GM12801 (cell line): ENCODE results near the gene EXOSC5.

Experiments
- TF ChIP-seq, protein P1 (sequence below): IDR thresholded peaks from one replicate; pipeline ENCODE4 v1.5.1; 2011; ENCODE audit warnings: control low read depth; ENCODE audit not compliant: insufficient read length; ENCODE audit errors: extremely low read depth

The EXOSC5 gene

DNA sequence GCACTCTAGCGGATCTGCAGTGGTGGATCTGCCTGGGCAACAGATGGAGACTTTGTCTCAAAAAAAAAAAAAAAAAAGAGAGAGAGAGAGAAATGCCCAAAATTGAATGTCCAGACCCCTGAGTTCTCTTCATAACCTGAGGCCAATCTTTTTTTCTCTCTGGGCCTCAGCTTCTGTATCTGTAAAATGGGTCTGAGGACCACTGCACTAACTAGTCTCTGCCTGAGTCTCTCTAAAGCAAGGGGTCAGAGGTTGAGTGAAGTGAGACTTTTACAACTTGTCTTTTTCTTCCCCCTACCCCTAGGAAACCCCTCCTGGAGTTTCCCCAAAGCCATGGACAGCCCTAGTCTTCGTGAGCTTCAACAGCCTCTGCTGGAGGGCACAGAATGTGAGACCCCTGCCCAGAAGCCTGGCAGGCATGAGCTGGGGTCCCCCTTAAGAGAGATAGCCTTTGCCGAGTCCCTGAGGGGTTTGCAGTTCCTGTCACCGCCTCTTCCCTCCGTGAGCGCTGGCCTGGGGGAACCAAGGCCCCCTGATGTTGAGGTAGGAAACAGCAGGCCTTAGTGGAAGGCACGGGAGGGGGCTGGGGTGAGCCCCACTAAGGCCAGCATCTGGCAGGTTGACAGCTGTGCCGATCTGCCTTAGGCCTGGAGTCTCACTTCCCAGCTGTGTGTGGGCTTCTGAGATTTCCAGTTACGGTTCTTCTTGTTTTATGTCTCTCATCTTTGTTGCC lies 19.0 kb downstream of the EXOSC5 start:
- TF ChIP-seq, protein P1, sequence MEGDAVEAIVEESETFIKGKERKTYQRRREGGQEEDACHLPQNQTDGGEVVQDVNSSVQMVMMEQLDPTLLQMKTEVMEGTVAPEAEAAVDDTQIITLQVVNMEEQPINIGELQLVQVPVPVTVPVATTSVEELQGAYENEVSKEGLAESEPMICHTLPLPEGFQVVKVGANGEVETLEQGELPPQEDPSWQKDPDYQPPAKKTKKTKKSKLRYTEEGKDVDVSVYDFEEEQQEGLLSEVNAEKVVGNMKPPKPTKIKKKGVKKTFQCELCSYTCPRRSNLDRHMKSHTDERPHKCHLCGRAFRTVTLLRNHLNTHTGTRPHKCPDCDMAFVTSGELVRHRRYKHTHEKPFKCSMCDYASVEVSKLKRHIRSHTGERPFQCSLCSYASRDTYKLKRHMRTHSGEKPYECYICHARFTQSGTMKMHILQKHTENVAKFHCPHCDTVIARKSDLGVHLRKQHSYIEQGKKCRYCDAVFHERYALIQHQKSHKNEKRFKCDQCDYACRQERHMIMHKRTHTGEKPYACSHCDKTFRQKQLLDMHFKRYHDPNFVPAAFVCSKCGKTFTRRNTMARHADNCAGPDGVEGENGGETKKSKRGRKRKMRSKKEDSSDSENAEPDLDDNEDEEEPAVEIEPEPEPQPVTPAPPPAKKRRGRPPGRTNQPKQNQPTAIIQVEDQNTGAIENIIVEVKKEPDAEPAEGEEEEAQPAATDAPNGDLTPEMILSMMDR, result no peak

DNA sequence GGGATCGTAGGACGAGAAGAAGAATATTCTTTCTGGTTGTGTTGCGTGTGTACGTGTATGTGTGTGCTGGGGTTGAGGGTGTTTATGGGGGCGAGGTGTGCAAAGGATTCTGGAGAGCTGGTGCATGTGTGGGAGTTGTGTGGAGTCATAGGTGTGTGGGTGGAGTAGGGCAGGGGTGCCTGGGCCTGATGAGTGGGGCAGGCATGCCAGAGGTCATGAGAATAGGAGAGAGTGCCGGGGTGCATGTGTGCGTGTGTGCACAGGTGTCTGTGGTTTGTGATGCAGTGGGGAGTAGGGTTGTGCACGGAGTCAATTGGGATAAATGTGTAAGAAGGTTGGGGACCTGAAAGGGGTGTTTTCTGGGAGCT lies 20.2 kb downstream of the EXOSC5 start:
- TF ChIP-seq, protein P1, result no peak

DNA sequence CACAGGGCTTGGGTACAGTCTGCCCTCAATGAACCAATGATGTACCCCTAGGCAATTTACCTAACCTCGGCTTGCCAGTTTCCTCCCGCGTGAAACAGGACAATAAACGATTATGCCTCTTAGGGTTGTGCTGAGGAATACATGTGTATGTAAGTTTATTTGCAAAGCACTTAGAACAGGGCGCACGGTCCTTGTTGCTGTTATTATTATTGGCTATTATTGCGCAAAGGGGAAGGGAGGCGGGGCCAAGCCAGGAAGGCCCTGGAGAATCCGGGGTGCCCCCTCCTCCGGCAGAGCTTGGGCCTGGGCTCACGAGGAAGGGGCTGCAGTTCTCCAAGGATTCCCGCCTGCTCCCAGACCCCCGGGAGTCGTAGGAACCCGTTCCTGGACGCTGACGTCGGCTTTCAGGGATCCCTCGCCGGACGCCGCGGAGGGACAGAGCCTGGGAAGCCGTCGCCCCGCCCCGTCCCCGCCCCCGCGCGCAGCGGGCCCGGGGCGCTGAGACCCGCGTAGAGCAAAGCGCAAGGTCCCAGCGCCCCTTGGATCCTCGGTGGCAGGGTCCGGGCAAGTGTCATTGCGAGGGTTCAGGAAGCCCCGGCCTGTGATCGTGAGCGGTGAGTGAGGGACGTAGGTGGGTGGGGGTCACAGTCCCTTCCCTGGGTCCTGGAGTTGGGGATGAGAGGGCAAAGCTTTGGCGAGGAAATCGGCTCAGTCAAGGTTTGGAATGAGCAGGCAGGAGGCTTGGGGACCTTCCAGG lies 20.7 kb downstream of the EXOSC5 start, which contains the start of gene TMEM91:
TSS of gene TMEM91 (plus strand) at position 293 of the 757 bp plus-strand sequence. CDS start 1,777 bp downstream, outside the sequence.
- TF ChIP-seq, protein P1, result no peak

DNA sequence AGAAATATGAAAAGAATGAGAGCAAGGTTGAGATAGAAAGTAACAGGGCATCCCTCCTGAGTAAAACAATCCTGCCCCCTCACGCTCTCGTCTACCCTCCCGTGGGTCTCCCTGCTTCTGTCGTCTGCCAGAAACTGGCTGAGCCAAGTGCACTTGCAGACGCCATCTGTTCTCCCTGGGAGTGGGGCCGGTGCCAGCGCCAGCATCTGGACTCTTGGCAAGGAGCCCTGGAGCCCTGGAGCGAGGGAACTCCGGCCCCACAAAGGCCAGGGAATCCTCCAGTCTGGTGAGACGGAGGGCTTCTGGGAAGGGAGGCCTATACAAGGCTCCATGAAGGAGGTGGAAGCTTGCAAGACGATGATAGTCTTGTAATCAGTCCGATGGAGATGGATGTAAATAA lies 23.2 kb downstream of the EXOSC5 start:
- TF ChIP-seq, protein P1, result no peak

DNA sequence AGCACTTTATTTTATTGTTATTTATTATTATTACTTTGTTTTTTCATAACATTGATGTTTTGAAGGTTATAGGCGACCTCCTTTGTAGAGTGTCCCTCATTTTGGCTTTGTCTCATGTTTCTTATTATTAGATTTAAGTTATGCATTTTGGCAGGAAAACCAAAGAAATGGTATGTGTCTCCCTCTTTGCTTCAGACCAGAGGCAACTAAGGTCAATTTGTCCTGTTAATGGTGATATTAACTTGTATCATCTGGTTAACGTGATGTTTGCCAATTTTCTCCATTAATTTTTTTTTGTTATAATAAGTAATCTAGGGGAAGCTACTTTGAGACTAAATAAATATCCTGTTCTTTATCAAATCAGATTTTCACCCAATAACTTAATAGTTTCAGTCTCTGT lies 24.7 kb downstream of the EXOSC5 start:
- TF ChIP-seq, protein P1, result no peak

DNA sequence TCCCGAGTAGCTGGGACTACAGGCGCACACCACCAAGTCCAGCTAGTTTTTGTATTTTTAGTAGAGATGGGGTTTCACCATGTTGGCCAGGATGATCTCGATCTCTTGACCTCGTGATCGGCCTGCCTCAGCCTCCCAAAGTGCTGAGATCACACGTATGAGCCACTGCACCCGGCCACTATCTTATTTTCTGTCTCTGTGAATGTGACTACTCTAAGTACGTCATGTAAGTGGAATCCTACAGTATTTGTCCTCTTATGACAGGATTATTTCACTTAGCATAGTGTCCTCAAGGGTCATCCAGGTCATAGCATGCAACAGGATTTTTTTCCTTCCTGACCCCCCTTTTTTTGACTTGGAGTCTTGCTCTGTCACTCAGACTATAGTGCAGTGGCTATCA lies 25.6 kb downstream of the EXOSC5 start:
- TF ChIP-seq, protein P1, result no peak

DNA sequence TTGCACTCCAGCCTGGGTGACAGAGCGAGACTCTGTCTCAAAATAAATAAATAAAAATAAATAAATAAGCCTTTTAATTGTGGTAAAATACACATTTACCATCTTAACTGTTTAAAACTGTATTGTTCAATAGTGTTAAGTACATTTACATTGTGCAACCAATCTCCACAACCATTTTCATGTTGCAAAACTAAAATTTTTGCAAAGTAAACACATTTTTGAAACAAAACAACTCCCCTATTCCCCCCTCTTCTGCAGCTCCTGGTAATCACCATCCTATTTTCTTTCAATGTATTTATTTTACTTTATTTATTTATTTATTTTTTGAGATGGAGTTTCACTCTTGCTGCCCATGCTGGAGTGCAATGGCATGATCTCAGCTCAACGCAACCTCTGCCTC lies 27.4 kb downstream of the EXOSC5 start:
- TF ChIP-seq, protein P1, result no peak
